DMS 273 (cell line): ENCODE measurements around the gene TMEM126A.

Experiments used
- DNase-seq: peaks from one replicate; lab custom pipeline; 2025; ENCODE audit not compliant: unreplicated experiment; lab: John Stamatoyannopoulos, UW

Gene TMEM126A

DNA sequence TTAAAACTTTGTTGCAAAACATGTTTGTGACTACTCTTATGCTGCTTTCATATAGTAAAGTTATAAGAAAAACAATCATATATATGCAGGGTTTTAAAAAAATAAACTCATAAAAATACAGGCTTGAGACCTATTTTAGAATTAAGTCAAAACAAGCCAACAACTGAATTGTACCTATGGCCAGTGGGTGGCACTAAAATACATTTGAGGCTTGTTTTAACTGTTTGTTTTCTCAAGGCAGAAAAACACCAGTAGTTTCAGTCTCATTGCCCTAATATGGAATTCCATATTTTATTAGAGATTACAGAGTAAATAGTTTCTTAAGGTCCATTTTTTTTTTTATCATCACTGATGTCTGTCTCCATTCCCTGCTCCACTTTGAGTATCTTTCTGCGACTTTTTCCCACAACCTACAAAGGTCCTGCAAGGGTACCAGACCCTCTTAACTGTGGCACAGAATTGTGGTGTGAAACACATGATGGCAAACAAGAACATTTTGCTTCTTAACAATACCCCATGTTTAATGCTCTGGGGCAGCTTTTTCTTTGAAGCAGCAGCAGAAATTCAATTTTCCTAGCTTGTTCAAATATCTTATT is 46.7 kb downstream of the TMEM126A start:
- DNase-seq = peak; percentile 30

DNA sequence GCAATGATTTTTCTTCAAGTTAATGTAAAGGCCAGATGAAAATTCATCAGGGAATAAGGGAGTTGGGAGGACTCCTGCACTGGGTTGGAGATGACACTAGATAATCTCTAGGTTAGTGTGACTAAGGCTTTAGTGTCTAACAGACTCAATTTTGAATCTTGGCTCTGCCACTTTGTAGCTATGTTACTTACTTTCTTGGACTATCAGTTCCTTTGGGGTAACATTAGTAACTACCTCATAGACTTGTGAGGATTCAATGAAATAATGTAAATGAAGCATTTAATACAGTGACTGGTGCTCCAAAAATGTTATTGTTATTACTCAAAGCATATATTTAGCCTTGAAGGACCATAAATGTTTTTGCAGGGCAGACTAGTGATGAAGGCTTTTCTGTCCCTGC is 47.8 kb downstream of the TMEM126A start:
- DNase-seq = no peak

DNA sequence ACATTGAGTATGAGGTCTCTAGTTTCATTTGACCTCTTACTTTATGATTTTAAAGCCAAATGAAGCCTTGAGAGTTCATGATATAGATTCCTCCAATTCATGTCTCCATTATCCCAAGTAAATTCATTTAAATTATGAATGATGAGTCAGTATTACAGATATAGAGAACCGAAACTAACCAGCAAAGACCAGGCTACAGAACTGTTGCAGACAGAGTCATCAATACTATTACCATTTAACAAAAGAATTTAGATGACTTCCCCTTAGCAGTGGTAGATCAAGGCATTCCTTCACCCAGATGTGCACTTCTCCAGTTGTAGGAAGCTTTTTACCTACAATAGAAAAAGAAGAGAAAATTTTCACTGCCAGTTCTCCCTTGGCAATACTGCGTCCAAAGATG is 50.0 kb downstream of the TMEM126A start:
- no peak for DNase-seq

DNA sequence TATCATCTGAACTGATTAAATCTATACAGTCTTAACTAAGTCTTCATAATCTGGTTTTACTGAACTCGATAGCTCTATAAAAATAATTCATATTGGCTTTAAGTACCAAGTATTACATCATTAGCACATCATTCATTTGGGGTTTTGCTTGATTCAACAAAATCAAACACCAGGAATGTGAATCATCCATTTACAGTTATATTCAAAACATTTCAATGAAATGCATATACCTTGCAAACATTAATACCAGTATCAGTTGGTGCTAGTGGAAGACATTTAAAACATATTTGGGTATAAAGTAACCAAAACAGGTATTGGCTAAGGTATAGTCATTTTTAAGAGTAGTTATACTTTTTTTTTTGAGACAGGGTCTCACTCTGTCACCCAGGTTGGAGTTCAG is 50.4 kb downstream of the TMEM126A start:
- no peak for DNase-seq

DNA sequence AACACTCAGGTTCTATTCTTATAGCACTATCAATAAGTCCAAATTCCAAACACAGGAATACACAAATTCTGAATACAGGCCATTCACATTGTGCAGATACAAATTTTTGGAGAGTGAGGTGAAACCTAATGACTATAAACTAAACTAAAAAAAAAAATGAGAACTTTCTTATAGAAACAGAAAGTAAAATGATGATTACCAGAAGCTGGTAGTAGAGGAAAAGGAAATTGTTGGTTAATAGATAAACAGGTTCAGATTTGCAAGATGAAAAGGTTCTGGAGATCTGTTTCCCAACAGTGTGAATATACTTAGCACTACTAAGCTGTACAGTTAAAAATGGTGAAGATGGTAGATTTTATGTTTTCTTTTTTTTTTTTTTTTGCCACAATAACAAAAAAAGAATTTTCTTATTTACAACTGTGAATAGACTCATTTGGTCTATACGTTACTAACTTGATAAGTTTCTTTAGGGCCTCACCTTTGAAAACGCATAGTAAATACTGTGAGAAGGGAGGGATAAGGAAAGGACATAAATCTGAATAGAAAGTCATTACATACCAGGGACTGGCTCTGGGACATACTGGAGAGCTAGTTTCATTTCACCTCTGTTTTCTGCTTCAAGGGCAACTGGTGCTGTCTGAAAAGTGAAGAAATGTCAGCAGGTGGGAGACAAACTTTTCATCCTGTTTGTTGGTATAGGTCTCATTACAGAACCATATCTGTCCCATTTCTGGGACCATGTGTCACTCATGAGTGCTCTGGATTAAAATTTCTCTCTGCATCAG is 52.4 kb downstream of the TMEM126A start:
- DNase-seq = no peak

DNA sequence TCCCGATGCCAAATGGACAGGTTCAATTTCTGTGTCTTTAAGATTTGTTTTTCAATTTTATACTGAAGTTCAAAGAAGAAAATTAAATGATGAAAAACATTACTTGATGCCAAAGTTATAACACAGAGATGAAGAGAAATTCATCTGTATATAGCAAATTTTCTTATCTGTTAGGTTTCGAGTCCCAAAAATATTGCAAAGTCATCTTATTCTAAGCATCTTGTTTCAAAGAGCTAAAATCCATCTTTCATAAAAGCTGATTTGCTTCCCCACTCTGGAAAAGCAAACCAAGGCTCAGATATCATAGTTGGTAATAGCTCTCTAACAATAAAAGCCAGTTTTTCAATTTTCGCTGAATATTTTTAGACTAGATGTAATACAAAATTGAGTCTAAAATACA is 57.2 kb downstream of the TMEM126A start:
- DNase-seq = no peak

DNA sequence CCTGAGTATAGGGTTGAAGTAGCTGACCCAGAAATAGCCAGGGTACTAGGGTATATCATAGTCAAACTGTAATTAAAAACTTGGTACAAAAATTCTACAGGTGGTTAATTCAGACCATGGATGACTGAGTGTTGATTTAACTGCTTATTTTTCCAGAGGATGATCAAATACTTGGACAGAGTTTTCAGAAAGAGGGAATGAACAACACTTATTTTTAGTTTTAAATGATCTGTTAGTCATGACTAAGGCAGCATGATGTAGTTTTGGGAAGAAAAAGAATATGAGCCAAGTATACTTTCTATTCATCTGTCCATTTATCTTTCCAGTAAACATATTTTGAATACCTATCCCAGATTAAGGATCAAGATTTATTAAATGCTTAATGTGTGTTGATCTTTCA is 58.0 kb downstream of the TMEM126A start:
- no peak for DNase-seq
